ENCODE measurements around the gene MMUT. TPM values are rescaled to one million over a fixed set of nuclear protein-coding genes. Genes with fewer than 3 reads are reported as not detected.

MMUT gene
- total RNA-seq, 1 donor from 2014 or later = 19.8 TPM

DNA sequence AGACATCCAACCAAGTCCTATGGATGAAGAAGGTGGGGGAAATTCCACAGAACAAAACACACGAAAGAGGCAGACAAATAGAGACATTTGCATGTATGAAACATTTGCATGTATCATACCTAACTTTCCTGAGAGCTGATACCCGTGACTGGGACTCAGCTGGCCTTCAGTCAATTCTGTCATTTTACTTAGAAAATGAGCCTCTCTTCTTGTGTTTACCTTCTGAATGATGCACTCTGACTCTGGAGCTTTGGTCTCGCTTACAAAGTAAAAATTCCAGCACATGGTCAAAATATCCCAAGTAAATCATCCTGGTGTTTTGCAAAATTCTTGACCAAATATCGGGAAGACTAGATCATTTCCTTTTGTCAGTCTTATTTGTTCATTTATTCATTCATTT, 46.9 kb downstream of the MMUT start:
- H3K4me1 Mint-ChIP-seq = peaks cover 8% of the 10 kb centered on the region
- no peak overlapping the region for H3K27ac Mint-ChIP-seq
- DNase-seq (ENCODE audit: low spot score in 2 of 2, unreplicated experiment in 2 of 2) = no peak
- H3K4me3 Mint-ChIP-seq = no peak overlapping the region
- H3K36me3 Mint-ChIP-seq = no peaks in the 10 kb centered on the region
- peaks cover 7% of the 10 kb centered on the region for H3K27me3 Mint-ChIP-seq (ENCODE audit: low read depth)
- no peaks in the 10 kb centered on the region for H3K9me3 Mint-ChIP-seq
- no peak for TF ChIP-seq CTCF (IDR thresholded peaks at IDR 0.05; ENCODE audit: unreplicated experiment)

DNA sequence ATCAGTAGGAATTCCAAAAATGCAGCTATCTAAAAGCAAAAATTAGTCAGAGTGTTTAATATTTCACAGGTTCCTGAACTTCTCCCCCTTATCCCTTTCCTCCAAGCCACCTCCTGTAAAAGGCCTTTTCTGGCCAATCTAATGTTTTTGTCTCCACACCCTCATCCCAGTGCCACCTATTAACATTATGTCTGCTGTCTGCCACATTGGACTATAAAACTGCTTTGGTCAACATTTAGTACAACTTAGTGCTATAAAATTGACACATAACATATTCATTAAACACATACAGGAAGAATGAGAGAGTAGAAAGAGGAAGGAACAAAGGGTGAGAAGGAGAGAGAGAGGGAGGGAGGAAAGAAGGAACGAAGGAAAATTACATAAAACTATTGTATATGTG, 47.7 kb downstream of the MMUT start:
- Mint-ChIP-seq H3K36me3 (no peaks in the 10 kb centered on the region), H3K4me1 (peaks cover 8% of the 10 kb centered on the region), H3K9me3 (no peaks in the 10 kb centered on the region), H3K27me3 (ENCODE audit: low read depth) (peaks cover 7% of the 10 kb centered on the region), H3K27ac (no peak overlapping the region), H3K4me3 (no peak overlapping the region)
- DNase-seq (ENCODE audit: low spot score in 2 of 2, unreplicated experiment in 2 of 2) = no peak
- no peak for TF ChIP-seq CTCF (IDR thresholded peaks at IDR 0.05; ENCODE audit: unreplicated experiment)

DNA sequence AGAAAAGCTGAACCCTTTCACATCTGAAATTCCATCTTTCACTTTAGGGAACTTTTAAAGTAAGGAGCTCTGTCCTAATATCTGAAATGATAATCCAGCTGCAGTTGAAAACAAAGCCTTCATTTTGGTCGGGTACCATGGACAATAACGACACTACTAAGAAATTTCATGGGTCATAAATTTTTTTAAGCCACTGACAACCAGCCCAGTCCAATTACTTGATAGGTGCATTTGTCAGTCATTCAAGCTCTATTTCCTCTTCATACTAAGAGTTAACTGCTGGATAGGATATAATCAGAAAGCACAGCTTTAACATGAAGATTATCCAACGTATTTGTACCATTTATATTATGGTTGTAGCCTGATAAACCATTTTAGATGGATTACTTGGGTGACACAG, 52.5 kb downstream of the MMUT start:
- no peak overlapping the region for H3K27ac Mint-ChIP-seq
- H3K36me3 Mint-ChIP-seq = no peaks in the 10 kb centered on the region
- no peaks in the 10 kb centered on the region for H3K27me3 Mint-ChIP-seq (ENCODE audit: low read depth)
- H3K9me3 Mint-ChIP-seq = no peaks in the 10 kb centered on the region
- no peak for DNase-seq (ENCODE audit: low spot score in 2 of 2, unreplicated experiment in 2 of 2)
- TF ChIP-seq CTCF (IDR thresholded peaks at IDR 0.05; ENCODE audit: unreplicated experiment) = no peak
- no peak overlapping the region for H3K4me3 Mint-ChIP-seq
- H3K4me1 Mint-ChIP-seq = peaks cover 8% of the 10 kb centered on the region

GRCh38 chr6:49409951-49410542, 53.0 kb downstream of the MMUT start:
- Mint-ChIP-seq H3K27ac (no peak overlapping the region), H3K9me3 (no peaks in the 10 kb centered on the region), H3K4me3 (no peak overlapping the region), H3K36me3 (no peaks in the 10 kb centered on the region), H3K4me1 (peaks cover 5% of the 10 kb centered on the region), H3K27me3 (ENCODE audit: low read depth) (no peaks in the 10 kb centered on the region)
- peak; percentile 44 to 80 for DNase-seq (ENCODE audit: low spot score in 2 of 2, unreplicated experiment in 2 of 2)
- TF ChIP-seq CTCF (IDR thresholded peaks at IDR 0.05; ENCODE audit: unreplicated experiment) = peak; percentile 90

DNA sequence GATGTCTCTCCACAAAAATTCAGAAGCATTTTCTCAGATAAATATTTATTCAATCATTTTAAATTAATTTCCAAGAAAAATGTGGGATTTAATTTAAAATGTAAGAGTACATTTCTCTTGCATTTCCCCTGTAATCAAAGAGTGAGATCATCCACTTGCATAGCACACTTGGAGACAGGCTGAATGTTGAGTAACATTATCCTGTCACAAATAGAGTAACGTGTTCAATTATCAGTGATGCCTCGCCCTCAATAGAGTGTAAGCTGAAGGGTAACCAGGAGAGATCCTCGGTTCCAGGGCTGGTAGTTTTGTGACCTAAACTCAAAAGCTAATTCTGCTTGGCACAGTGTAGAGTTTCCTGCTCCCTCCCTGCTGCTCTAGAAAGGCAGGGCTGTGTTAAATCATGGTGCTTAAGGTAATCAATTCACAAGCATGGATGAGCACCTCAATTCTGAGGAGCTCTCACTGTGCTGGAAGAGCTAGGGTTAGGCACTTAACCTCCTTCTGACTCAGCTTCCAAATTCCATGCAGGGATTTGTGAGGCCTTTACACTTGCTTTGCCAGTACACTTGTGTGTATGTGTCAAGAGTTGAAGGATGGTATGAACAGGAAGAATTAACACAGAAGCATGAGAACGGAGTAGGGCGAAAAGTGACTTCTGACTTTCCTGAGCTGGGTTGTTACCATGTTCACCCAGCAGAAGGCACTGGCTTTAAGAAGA, 56.6 kb downstream of the MMUT start:
- H3K9me3 Mint-ChIP-seq = peaks cover 7% of the 10 kb centered on the region
- no peaks in the 10 kb centered on the region for H3K36me3 Mint-ChIP-seq
- no peak for DNase-seq (ENCODE audit: low spot score in 2 of 2, unreplicated experiment in 2 of 2)
- H3K27me3 Mint-ChIP-seq (ENCODE audit: low read depth) = peaks cover under 1% of the 10 kb centered on the region
- TF ChIP-seq CTCF (IDR thresholded peaks at IDR 0.05; ENCODE audit: unreplicated experiment) = no peak
- no peak overlapping the region for H3K4me3 Mint-ChIP-seq
- H3K4me1 Mint-ChIP-seq = no peaks in the 10 kb centered on the region
- no peak overlapping the region for H3K27ac Mint-ChIP-seq
